GM19238 (cell line): ENCODE measurements around the gene TFF1.

ENCODE experiments used
- DNase-seq: peaks from one replicate; pipeline ENCODE4 v3.0.0; 2011; ENCODE audit warnings: low spot score; ENCODE audit not compliant: insufficient read length

The TFF1 gene

GRCh38 chr21:42343963-42344510 lies 22.3 kb downstream of the TFF1 start:
- DNase-seq: no peak

- DNase-seq: no peak
Observed at GRCh38 chr21:42343556-42343955, 22.8 kb downstream of the TFF1 start.

GRCh38 chr21:42343101-42343500 lies 23.2 kb downstream of the TFF1 start:
- no peak for DNase-seq

GRCh38 chr21:42341776-42342542 lies 24.4 kb downstream of the TFF1 start:
- DNase-seq: no peak

GRCh38 chr21:42340187-42341050 lies 25.9 kb downstream of the TFF1 start:
- DNase-seq: no peak

- no peak for DNase-seq
Observed at GRCh38 chr21:42338729-42339715, 27.3 kb downstream of the TFF1 start.

GRCh38 chr21:42337830-42338728 lies 28.3 kb downstream of the TFF1 start:
- no peak for DNase-seq

- DNase-seq: no peak
Observed at GRCh38 chr21:42337276-42337675, 29.1 kb downstream of the TFF1 start.

GRCh38 chr21:42336054-42336453 lies 30.3 kb downstream of the TFF1 start:
- DNase-seq: no peak

GRCh38 chr21:42332557-42333317 lies 33.6 kb downstream of the TFF1 start:
- DNase-seq: no peak

GRCh38 chr21:42331660-42332059 lies 34.7 kb downstream of the TFF1 start:
- no peak for DNase-seq

- DNase-seq: no peak
Observed at GRCh38 chr21:42330380-42331371, 35.7 kb downstream of the TFF1 start.

GRCh38 chr21:42324896-42325295 lies 41.4 kb downstream of the TFF1 start:
- DNase-seq: no peak

GRCh38 chr21:42321845-42322244 lies 44.5 kb downstream of the TFF1 start:
- no peak for DNase-seq

GRCh38 chr21:42321231-42321630 lies 45.1 kb downstream of the TFF1 start:
- DNase-seq: no peak

GRCh38 chr21:42320791-42321190 lies 45.5 kb downstream of the TFF1 start:
- no peak for DNase-seq

- DNase-seq: no peak
Observed at GRCh38 chr21:42319851-42320572, 46.3 kb downstream of the TFF1 start.
